ENCODE results near the gene EML3. TPM values are rescaled to one million over a fixed set of nuclear protein-coding genes. Genes with fewer than 3 reads are reported as not detected.
A peak's percentile ranks its signal among the peaks of the same experiment; 100 is the strongest.

Gene EML3
- total and polyA plus RNA-seq, 2 of the 13 experiments (the other 11 are each of a cell fraction or from before 2014, with no cell fraction given) = 10.6 to 12.3 TPM

- TF ChIP-seq HNF1A (IDR thresholded peaks at IDR 0.05; ENCODE audit: low read depth) (no peak), HNF1A (CRISPR knock-in tag; IDR thresholded peaks at IDR 0.05; ENCODE audit: borderline replicate concordance) (no peak), HHEX (CRISPR knock-in tag; IDR thresholded peaks at IDR 0.05) (no peak), KDM4B (CRISPR knock-in tag; IDR thresholded peaks at IDR 0.05) (peak; percentile 70; the same call in 1 of the 2 replicates), ZNF550 (CRISPR knock-in tag; IDR thresholded peaks at IDR 0.05; ENCODE audit: borderline replicate concordance) (peak; percentile 62; the same call in 1 of the 2 replicates), MNT (IDR thresholded peaks at IDR 0.05) (no peak), ZNF503 (CRISPR knock-in tag; IDR thresholded peaks at IDR 0.05) (no peak), POGZ (CRISPR knock-in tag; IDR thresholded peaks at IDR 0.05) (no peak; the same call in 1 of the 2 replicates), MYC (CRISPR knock-in tag; IDR thresholded peaks at IDR 0.05; ENCODE audit: borderline replicate concordance) (peak; percentile 66), ZNF460 (CRISPR knock-in tag; IDR thresholded peaks at IDR 0.05; ENCODE audit: borderline replicate concordance) (no peak; the same call in 1 of the 2 replicates), GLI4 (CRISPR knock-in tag; IDR thresholded peaks at IDR 0.05; ENCODE audit: borderline replicate concordance) (peak; percentile 36; the same call in 1 of the 2 replicates), ZBTB39 (CRISPR knock-in tag; IDR thresholded peaks at IDR 0.05) (no peak), ZHX1 (CRISPR knock-in tag; IDR thresholded peaks at IDR 0.05; ENCODE audit: low read depth) (no peak), ZNF546 (CRISPR knock-in tag; conservative IDR thresholded peaks at IDR 0.05) (peak; percentile 30; the same call in 1 of the 2 replicates), ELF3 (CRISPR knock-in tag; IDR thresholded peaks at IDR 0.05) (peak; percentile 76; the same call in 1 of the 2 replicates), JUN (CRISPR knock-in tag; IDR thresholded peaks at IDR 0.05) (no peak)
Measured at GRCh38 chr11:62601372-62602140, 11.0 kb downstream of the EML3 start, which contains the start of gene MTA2 (continued).

All from HepG2 (cell line).